Smooth muscle cell (in vitro differentiated cells): ENCODE measurements around the gene AP1M1. TPM values are rescaled to one million over a fixed set of nuclear protein-coding genes. Genes with fewer than 3 reads are reported as not detected.

Source experiments
- DNase-seq: peaks from one replicate; lab custom pipeline; 2025; ENCODE audit not compliant: unreplicated experiment; lab: John Stamatoyannopoulos, UW
- H2AFZ ChIP-seq: fragments of 200-600 bp; sonication (generic); 2 replicates; pipeline ENCODE4 v1.6.0; 2016; ENCODE audit warnings: antibody characterized with exemption, low read depth, mild to moderate bottlenecking
- H3F3A ChIP-seq: fragments of 200-600 bp; sonication (generic); 2 replicates; pipeline ENCODE4 v1.6.0; 2017; ENCODE audit warnings: antibody characterized with exemption, low read depth
- H3K27ac ChIP-seq: fragments of 200-600 bp; sonication (generic); 2 replicates; pipeline ENCODE4 v1.5.1; 2016; ENCODE audit warnings: low read depth, mild to moderate bottlenecking
- H3K27me3 ChIP-seq: fragments of 200-600 bp; sonication (generic); 2 replicates; pipeline ENCODE4 v1.6.1; 2016; ENCODE audit warnings: low read depth, mild to moderate bottlenecking
- H3K36me3 ChIP-seq: fragments of 200-600 bp; sonication (generic); 2 replicates; pipeline ENCODE4 v1.5.1; 2016; ENCODE audit warnings: low read depth
- H3K4me1 ChIP-seq: fragments of 200-600 bp; sonication (generic); 2 replicates; pipeline ENCODE4 v1.5.1; 2016; ENCODE audit warnings: low read depth
- H3K4me2 ChIP-seq: fragments of 200-600 bp; sonication (generic); 2 replicates; pipeline ENCODE4 v1.6.0; 2016; ENCODE audit warnings: mild to moderate bottlenecking
- H3K4me3 ChIP-seq: fragments of 200-600 bp; sonication (generic); 2 replicates; pipeline ENCODE4 v1.5.1; 2016; ENCODE audit warnings: mild to moderate bottlenecking
- H3K79me2 ChIP-seq: fragments of 200-600 bp; sonication (generic); 2 replicates; pipeline ENCODE4 v1.6.0; 2016; ENCODE audit warnings: low read depth, mild to moderate bottlenecking
- H3K9ac ChIP-seq: fragments of 200-600 bp; sonication (generic); 2 replicates; pipeline ENCODE4 v1.6.0; 2016; ENCODE audit warnings: low read depth
- H3K9me3 ChIP-seq: fragments of 200-600 bp; sonication (generic); replicated peaks from 2 replicates; pipeline ENCODE4 v1.5.1; 2016; ENCODE audit warnings: low read depth
- H4K20me1 ChIP-seq: fragments of 200-600 bp; sonication (generic); 2 replicates; pipeline ENCODE4 v1.6.0; 2016; ENCODE audit warnings: low read depth
- WGBS: methylation state at CpG from one replicate; pipeline ENCODE4 v1.1.7; 2016; ENCODE audit warnings: low lambda C conversion rate; 5-methylcytosine and 5-hydroxymethylcytosine counted together
- polyA plus RNA-seq: library from polyadenylated mRNA; unstranded; fragments of >200 nt; fragmentation: Nextera tagmentation; extraction: Ambion mirVana; gene quantifications from 2 replicates; pipeline ENCODE4 v1.2.1, GENCODE V29; 2016
- total RNA-seq: library from RNA; depleted of rRNA; stranded (reverse); fragments of >200 nt; gene quantifications from 2 replicates; pipeline ENCODE4 v1.2.3, GENCODE V29; 2014
- TF ChIP-seq, protein P1 (sequence below): fragments of 200-600 bp; sonication (generic); IDR thresholded peaks from 2 replicates; pipeline ENCODE4 v1.5.1; 2017; ENCODE audit warnings: borderline replicate concordance, mild to moderate bottlenecking, antibody characterized with exemption; ENCODE audit not compliant: insufficient read depth, poor library complexity, severe bottlenecking

AP1M1 gene
- total and polyA plus RNA-seq, 2 experiments from 2014 or later: 70.6 to 119 TPM

DNA sequence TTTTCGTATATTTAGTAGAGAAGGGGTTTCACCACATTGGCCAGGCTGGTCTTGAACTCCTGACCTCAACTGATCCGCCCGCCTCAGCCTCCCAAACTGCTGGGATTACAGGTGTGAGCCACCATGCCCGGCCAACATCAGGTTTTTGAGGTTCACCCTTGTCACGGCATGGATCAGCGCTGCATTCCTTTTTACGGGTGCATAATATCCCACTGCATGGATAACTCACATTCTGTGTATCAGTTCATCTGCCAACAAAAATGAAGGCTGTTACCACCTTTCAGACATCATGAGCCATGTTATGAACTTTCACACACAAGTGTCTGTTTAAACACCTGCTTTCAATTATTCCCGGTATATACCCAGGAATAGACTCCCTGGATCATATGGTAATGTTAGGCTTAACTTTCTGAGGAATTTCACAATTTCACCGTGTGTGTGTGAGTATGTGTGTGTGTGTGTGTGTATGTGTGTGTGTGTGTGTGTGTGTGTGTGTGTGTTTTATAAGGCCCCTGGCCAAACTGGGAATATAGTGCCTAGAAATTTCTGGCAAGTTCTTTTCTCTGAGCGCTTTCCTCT, 52.2 kb downstream of the AP1M1 start:
- H2AFZ ChIP-seq: no peak overlapping the region
- DNase-seq: no peak
- TF ChIP-seq, protein P1, sequence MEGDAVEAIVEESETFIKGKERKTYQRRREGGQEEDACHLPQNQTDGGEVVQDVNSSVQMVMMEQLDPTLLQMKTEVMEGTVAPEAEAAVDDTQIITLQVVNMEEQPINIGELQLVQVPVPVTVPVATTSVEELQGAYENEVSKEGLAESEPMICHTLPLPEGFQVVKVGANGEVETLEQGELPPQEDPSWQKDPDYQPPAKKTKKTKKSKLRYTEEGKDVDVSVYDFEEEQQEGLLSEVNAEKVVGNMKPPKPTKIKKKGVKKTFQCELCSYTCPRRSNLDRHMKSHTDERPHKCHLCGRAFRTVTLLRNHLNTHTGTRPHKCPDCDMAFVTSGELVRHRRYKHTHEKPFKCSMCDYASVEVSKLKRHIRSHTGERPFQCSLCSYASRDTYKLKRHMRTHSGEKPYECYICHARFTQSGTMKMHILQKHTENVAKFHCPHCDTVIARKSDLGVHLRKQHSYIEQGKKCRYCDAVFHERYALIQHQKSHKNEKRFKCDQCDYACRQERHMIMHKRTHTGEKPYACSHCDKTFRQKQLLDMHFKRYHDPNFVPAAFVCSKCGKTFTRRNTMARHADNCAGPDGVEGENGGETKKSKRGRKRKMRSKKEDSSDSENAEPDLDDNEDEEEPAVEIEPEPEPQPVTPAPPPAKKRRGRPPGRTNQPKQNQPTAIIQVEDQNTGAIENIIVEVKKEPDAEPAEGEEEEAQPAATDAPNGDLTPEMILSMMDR: no peak
- no peak overlapping the region for H3K27ac ChIP-seq
- 90% methylated on average over 9 of the region's 10 CpGs for WGBS
- no peak overlapping the region for H3K9ac ChIP-seq
- no peaks in the 10 kb centered on the region for H3K4me1 ChIP-seq
- H4K20me1 ChIP-seq: no peaks in the 10 kb centered on the region
- H3K79me2 ChIP-seq: no peaks in the 10 kb centered on the region
- H3K4me2 ChIP-seq: no peak overlapping the region
- H3F3A ChIP-seq: no peaks in the 10 kb centered on the region
- no peaks in the 10 kb centered on the region for H3K36me3 ChIP-seq
- no peaks in the 10 kb centered on the region for H3K9me3 ChIP-seq
- no peaks in the 10 kb centered on the region for H3K27me3 ChIP-seq
- H3K4me3 ChIP-seq: no peak overlapping the region

DNA sequence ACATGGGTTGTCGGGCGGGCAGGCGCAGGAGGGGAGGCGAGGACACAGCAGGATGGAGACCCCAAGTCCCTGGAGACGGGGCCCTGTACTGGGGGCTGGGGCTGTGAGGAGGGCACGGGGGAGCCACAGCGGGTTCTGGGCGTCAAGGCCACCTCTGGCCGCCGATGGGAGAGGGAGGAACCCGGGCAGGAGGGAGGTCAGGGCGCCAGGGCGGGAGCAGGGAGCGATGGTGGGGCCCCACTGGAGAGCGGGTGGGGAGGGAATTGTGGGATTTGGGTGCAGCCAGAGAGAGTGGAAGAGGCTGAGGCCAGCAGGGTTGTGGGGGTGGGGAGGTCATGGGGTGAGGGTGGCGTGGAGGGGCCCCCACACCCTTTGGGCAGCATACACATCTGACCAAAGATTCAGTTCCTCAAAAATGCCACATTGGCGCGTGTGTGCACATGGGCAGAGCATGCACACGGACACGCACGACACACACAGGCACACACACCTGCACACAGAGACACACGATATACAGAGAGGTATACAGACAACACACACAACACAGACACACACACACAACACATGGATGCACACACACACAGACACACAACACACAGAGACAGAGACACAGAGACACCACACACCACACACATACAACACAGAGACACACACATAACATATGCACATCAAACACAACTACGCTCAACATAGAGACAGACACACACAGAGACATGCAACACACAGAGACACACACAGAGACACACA, 54.9 kb downstream of the AP1M1 start:
- no peak overlapping the region for H3K27ac ChIP-seq
- no peaks in the 10 kb centered on the region for H3F3A ChIP-seq
- WGBS: 98% methylated on average over 11 of the region's 23 CpGs
- no peaks in the 10 kb centered on the region for H3K4me1 ChIP-seq
- no peaks in the 10 kb centered on the region for H3K36me3 ChIP-seq
- TF ChIP-seq, protein P1: no peak
- no peaks in the 10 kb centered on the region for H4K20me1 ChIP-seq
- no peak overlapping the region for H2AFZ ChIP-seq
- H3K9ac ChIP-seq: no peak overlapping the region
- DNase-seq: no peak
- no peaks in the 10 kb centered on the region for H3K9me3 ChIP-seq
- no peaks in the 10 kb centered on the region for H3K79me2 ChIP-seq
- H3K4me3 ChIP-seq: no peak overlapping the region
- no peaks in the 10 kb centered on the region for H3K27me3 ChIP-seq
- H3K4me2 ChIP-seq: no peak overlapping the region

DNA sequence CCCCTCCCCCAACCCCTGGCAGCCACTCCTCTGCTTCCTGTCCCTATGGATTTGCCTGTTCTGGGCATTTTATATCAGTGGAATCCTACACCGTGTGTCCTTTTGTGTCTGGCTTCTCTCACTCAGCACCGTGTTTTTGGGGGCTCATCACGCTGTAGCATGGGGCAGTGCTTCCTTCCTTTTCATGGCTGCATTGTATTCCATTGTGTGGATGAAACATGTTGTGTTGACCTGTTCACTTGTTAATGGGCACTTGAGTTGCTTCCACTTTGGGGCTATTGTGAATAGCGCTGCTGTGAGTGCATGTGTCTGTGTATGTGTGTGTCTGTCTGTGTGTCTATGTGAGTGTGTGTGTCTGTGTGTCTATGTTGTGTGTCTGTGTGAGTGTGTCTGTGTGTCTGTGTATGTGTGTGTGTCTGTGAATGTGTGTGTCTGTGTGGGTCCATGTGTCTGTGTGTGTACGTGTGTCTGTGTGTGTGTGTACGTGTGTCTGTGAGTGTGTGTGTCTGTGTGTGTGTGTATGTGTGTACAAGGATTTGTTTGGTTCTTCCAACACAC, 57.2 kb downstream of the AP1M1 start:
- Histone ChIP-seq H3F3A (no peaks in the 10 kb centered on the region), H3K4me2 (no peak overlapping the region), H4K20me1 (no peaks in the 10 kb centered on the region), H3K4me1 (no peaks in the 10 kb centered on the region), H3K27me3 (no peaks in the 10 kb centered on the region), H3K36me3 (no peaks in the 10 kb centered on the region), H3K4me3 (no peak overlapping the region), H3K9me3 (no peaks in the 10 kb centered on the region), H3K9ac (no peak overlapping the region), H3K27ac (no peak overlapping the region), H3K79me2 (no peaks in the 10 kb centered on the region), H2AFZ (no peak overlapping the region)
- WGBS: 85% methylated on average over 6 of the region's 6 CpGs
- TF ChIP-seq, protein P1: no peak
- no peak for DNase-seq
